Effector memory CD8-positive, alpha-beta T cell (primary cell): ENCODE results near the gene JAM3.

Experiments
- ATAC-seq: fragments of 150-1000 bp; cut with Tn5 transposase; replicated peaks from 2 replicates; pipeline ENCODE4 v1.10.0; 2021; ENCODE audit warnings: mild to moderate bottlenecking, moderate library complexity
- DNase-seq, 3 experiments: peaks; one replicate each; pipeline ENCODE4 v3.0.0; 2021
- H3K27ac Mint-ChIP-seq, 2 donors: one replicate each; pipeline ENCODE4 v1.8.0; 2022; ENCODE audit warnings: mild to moderate bottlenecking in 2 of 2, mixed read lengths in 2 of 2, moderate library complexity in 2 of 2
- H3K27me3 Mint-ChIP-seq, 2 donors: one replicate each; pipeline ENCODE4 v1.8.0; 2022; ENCODE audit warnings: mixed read lengths in 2 of 2
- H3K36me3 Mint-ChIP-seq: one replicate; pipeline ENCODE4 v1.8.0; 2022; ENCODE audit warnings: mild to moderate bottlenecking, moderate library complexity, mixed read lengths; ENCODE audit not compliant: insufficient read depth
- H3K4me1 Mint-ChIP-seq, 2 donors: one replicate each; pipeline ENCODE4 v1.8.0; 2022; ENCODE audit warnings: low read depth in 2 of 2, mixed read lengths in 2 of 2
- H3K4me3 Mint-ChIP-seq, 2 donors: one replicate each; pipeline ENCODE4 v1.8.0; 2022; ENCODE audit warnings: mild to moderate bottlenecking in 2 of 2, mixed read lengths in 2 of 2, moderate library complexity in 2 of 2
- H3K9me3 Mint-ChIP-seq, 2 donors: one replicate each; pipeline ENCODE4 v1.8.0; 2022; ENCODE audit warnings: mixed read lengths in 2 of 2

The JAM3 gene

DNA sequence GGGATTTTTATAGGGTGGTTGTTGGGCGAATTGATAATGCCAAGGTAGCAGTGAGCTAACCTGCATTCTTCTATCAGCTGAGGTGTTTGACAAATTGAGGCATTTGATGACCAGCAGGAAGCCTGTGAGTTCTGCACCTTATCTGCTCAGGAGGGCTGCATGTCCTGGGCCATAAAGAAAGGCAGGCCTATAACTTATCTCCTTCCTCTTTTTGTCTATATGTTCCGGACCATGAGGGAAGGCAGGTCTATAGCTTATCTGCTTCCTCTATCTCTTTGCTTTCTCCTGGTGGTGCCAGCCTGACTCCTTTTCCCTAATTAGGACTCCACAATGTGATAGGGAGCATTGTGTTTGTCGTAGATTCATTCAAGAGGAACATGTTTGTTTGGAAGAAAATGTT is 8.6 kb upstream of the JAM3 start:
- Mint-ChIP-seq H3K27me3 (peaks cover 35 to 95% of the 10 kb centered on the region in 2 donors), H3K4me3 (no peak overlapping the region), H3K36me3 (no peaks in the 10 kb centered on the region), H3K9me3 (no peaks in the 10 kb centered on the region), H3K27ac (no peak overlapping the region), H3K4me1 (peaks cover 5 to 6% of the 10 kb centered on the region in 2 donors)
- DNase-seq (no peak), ATAC-seq (no peak)

DNA sequence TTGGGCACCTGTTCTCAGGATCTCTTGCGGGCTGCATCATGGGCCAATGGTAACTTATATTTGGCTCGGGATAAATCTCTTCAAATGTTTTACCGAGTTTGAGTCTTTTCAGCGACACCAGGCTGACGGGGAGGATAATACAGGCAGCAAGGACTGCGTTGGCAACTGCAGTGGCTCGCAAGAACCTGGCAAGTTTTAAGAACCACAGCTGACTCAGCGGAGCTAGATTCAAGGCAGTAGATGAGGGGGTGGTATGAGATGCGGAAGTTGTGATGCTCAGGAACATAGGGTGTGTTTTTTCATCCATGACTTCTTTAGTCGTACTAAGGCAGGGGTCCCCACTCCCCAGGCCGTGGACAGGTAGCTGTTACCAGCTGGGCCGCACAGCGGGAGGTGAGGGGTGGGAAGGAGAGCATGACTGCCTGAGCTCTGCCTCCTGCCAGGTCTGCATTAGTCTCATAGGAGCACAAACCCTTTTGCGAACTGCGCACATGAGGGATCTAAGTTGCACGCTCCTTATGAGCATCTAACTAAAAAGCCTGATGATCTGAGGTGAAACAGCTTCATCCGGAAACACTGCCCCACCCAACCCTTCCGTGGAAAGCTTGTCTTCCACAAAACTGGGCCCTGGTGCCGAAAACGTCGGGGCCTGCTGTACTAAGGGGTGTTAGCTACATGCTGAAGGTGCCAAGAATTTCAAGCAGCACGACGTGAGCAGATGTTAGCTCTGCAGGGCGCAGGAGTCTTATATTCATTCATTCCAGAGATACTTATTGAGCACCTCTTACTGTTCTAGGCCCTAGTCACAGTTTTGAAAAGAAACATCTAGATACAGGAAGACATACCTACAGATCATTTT is 6.4 kb upstream of the JAM3 start:
- ATAC-seq (no peak), DNase-seq (no peak)
- Mint-ChIP-seq H3K36me3 (peaks cover 5% of the 10 kb centered on the region), H3K9me3 (no peaks in the 10 kb centered on the region), H3K4me1 (peaks cover 5 to 6% of the 10 kb centered on the region in 2 donors), H3K27me3 (peaks cover 33 to 88% of the 10 kb centered on the region in 2 donors), H3K27ac (no peak overlapping the region), H3K4me3 (no peak overlapping the region)

DNA sequence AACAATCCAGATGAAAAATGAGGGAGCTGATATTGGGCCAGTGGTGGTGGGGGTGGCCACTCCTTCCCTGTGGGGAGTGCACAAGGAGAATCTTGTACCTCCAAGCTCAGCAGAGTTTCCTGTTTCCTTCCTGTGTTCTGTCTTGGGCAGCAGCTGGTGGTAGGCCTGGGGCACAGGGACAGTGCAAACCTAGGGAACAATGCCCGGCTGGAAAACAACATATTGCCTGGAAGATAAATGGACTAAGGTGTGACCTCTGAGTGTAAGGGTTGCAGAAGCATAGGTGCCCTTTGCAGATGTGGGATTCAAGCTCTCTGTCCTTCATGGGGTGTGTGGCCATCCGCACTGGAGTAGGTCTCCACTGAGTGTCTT is 5.8 kb upstream of the JAM3 start:
- H3K27me3 Mint-ChIP-seq = peaks cover 28 to 82% of the 10 kb centered on the region in 2 donors

DNA sequence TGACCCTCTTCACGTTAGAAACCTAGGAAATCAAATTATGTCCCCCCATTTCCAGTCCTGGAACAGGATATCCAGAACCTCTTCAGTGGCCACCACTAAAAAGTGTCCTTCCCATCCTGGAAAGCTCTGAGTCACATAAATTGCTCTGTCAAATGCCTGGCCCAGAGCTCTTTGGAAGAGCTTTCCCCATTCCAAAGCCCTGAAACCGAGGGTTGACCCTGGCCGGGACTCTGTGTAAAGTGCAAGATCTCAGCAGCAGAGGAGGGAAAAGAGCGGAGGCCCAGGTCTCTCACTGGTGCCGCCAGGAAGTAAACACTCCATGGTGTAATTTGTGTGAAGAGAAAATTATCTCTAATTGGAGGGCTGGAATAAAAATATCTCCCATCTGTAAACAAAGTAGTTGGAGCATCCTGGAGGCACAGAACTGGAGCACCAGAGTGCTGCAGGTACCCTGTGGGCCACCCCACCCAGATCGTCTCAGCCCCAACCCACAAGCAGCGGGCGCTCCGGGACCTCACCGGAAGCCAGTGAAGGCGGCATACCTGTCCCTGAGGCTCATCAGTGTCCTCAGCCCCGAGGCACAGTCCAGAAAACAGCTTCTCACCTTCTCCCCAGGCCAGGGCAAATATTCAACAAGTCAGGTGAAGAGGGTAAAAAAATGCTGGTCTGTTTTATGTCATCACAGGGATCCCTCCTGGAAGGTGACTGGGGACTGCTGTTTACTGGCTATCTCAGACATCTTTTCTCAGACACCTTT is 4.7 kb upstream of the JAM3 start:
- Mint-ChIP-seq H3K4me3 (no peak overlapping the region), H3K27ac (no peak overlapping the region), H3K36me3 (peaks cover 10% of the 10 kb centered on the region), H3K27me3 (peaks cover 23 to 77% of the 10 kb centered on the region in 2 donors), H3K4me1 (peaks cover 5 to 7% of the 10 kb centered on the region in 2 donors), H3K9me3 (no peaks in the 10 kb centered on the region)
- DNase-seq (no peak), ATAC-seq (no peak)

More for the DNA sequence above, 5.8 kb upstream of the JAM3 start:
- Mint-ChIP-seq H3K4me1 (peaks cover 2 to 4% of the 10 kb centered on the region in 2 donors), H3K4me3 (no peak overlapping the region), H3K9me3 (no peaks in the 10 kb centered on the region), H3K36me3 (peaks cover 5% of the 10 kb centered on the region), H3K27ac (no peak overlapping the region)
- ATAC-seq = no peak
- no peak for DNase-seq

DNA sequence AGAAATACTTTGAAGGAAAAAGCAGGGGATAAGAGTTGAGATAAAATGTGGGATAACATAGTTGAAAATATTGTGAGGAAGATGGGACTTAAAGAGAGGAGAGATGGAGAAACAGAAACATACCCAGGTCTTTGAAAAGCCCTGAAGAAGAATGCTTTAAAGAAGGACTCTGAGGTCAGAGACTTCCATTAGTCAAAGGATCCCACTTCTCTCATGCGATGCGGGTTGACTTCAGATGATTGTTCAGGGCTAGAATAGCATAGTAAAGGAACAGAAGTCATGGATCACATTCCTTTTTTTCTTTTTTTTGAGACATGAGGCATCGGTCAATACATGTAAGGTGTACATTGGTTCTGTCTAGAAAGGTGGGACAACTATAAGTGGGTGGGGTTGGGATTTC is 3.5 kb upstream of the JAM3 start:
- ATAC-seq (no peak), DNase-seq (no peak)
- peaks cover 5 to 7% of the 10 kb centered on the region in 2 donors for H3K4me1 Mint-ChIP-seq
- no peak overlapping the region for H3K27ac Mint-ChIP-seq
- H3K9me3 Mint-ChIP-seq = no peaks in the 10 kb centered on the region
- peaks cover 15% of the 10 kb centered on the region for H3K36me3 Mint-ChIP-seq
- H3K27me3 Mint-ChIP-seq = peaks cover 12 to 65% of the 10 kb centered on the region in 2 donors
- H3K4me3 Mint-ChIP-seq = no peak overlapping the region

DNA sequence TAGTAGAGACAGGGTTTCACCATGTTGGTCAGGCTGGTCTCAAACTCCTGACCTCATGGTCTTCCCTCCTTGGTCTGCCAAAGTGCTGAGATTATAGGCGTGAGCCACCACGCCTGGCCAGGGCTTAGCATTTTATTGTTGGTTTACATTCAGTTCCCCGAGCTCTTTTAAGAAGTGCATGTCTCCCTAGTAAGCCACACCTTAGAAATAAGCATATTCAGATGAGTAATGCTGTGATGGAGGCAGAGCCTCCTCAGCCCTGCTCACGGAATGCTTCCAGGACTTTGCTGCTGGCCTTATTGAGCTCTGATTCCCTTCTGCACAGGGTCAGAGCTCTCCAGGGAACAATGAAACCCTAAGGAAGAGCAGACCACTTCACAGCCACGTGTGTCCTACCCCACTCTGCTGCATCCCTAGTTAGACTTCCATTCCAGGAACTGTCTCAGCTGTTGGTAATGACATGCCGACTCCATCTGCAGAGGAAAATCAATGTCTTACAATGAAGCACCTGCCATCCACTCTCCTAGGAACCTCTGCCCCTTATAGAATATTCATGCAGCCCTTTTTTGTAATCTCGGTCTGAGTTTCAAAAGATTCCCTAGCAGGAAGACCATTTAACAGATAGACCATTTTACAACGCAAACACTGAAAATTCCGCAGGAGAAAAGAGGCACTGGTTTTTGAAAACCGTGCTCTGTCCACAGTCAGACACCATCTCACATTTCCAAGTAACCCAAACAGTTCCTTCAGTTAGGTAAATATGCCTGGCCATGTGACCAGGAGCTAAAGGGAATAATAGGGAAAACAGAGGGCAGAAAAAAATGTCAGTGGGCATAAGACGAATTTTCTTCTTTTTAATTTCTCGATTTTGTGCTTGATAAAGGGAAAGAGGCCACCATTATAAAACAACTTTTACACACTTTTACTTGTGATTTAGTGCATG is 1.7 kb upstream of the JAM3 start:
- H3K27me3 Mint-ChIP-seq = peaks cover 7 to 47% of the 10 kb centered on the region in 2 donors
- H3K4me1 Mint-ChIP-seq = peaks cover 5 to 7% of the 10 kb centered on the region in 2 donors
- H3K27ac Mint-ChIP-seq = no peak overlapping the region
- no peak overlapping the region for H3K4me3 Mint-ChIP-seq
- ATAC-seq (no peak), DNase-seq (no peak)
- peaks cover 16% of the 10 kb centered on the region for H3K36me3 Mint-ChIP-seq
- no peaks in the 10 kb centered on the region for H3K9me3 Mint-ChIP-seq

DNA sequence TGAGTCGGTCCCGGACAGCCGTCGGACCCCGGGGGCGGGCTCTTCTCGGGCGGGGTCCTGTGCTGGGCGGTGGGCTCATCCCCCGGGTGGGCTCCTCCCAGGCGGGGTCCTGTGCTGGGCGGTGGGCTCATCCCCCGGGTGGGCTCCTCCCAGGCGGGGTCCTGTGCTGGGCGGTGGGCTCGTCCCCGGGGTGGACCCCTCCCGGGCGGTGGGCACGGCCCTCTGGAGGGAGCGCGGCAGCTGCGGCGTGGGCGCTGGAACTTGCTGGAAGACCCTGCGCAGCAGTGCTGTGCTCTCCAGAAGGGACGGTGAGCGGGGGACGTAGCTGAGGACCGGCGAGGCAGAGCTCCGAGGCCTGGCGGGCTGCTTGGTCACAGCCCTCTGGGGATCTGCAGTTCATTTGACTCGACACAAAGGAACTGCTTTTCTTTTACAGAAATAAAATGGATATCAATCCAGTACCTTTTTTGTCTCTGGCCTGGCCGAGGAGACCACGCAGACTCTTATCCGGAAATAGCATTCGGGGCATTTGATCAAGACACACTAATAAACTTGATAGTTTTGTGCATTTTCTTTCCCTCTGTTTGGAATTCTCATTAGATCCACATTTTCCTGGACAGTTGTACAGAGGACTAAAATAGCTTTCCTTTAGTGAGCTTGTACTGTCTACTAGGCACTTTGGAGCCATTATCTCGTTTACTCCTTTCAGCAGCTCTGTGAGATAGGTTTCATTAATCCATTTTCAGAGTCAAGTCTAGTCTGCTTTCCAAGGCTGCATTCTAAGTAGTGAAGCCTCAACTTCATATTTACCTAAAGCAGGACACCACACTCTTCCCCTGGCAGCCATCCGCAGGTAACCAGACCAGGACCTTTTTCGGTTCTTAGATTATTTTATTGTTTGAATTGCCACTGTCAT is 812 bp downstream of the JAM3 start:
- peak overlapping the region; percentile 95 to 96 for H3K27ac Mint-ChIP-seq

DNA sequence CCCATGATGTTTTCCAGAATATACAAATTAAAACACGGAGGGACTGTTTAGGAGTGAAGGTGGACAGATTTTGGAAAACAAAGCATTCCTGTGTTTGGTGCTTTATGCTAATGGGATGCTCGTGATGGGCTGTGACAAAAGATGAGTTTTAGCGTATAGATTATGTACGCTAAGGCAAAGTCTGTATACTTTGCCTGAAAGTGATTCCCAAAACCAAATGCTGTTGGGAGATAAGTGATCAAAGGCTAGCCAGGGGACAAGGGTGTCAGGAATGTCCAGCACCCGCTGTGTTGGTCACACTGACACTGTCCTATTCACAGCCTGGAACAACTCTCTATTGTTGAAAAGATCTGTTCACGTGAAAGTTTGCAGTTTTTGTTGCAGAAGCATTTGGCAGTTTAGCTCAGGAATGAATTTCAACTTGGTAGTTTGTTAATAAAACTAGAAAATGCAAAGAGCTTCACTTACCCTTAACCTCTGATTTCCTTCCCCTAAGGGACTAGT is 1.5 kb downstream of the JAM3 start:
- Mint-ChIP-seq H3K27me3 (peaks cover 7 to 16% of the 10 kb centered on the region in 2 donors), H3K4me3 (peak overlapping the region; percentile 23 to 56), H3K9me3 (no peaks in the 10 kb centered on the region), H3K27ac (peak overlapping the region in 1 of 2 donors; percentile 63), H3K36me3 (peaks cover 16% of the 10 kb centered on the region), H3K4me1 (peaks cover 5 to 7% of the 10 kb centered on the region in 2 donors)
- ATAC-seq (no peak), DNase-seq (no peak)

More for the DNA sequence above, 812 bp downstream of the JAM3 start:
- DNase-seq (no peak), ATAC-seq (no peak)
- H3K9me3 Mint-ChIP-seq = no peaks in the 10 kb centered on the region
- peaks cover 16% of the 10 kb centered on the region for H3K36me3 Mint-ChIP-seq
- peaks cover 7 to 23% of the 10 kb centered on the region in 2 donors for H3K27me3 Mint-ChIP-seq
- H3K4me3 Mint-ChIP-seq = peak overlapping the region; percentile 23 to 56
- peaks cover 5 to 7% of the 10 kb centered on the region in 2 donors for H3K4me1 Mint-ChIP-seq

DNA sequence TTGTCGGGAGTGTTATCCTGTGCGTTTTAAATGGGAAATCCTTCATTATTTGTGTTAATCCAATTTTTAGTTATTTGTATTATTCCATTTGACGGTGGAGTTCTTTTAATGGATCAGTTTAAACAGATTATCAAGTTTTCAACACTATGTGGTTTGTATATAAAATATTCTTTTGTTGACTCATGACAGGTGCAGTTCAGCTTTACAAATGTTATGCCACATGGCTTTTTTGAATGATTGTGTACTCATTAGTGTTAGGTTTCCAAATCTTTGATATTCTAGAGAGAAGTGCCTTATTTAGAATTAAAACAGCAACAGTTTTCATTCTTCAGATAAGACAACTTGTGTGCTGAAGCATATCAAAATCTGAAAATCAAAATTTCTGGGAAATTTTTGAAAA is 2.4 kb downstream of the JAM3 start:
- no peaks in the 10 kb centered on the region for H3K9me3 Mint-ChIP-seq
- no peak for ATAC-seq
- no peak overlapping the region for H3K27ac Mint-ChIP-seq
- peaks cover 0 to 7% of the 10 kb centered on the region in 2 donors for H3K27me3 Mint-ChIP-seq
- no peak overlapping the region for H3K4me3 Mint-ChIP-seq
- H3K36me3 Mint-ChIP-seq = peaks cover 11% of the 10 kb centered on the region
- no peak for DNase-seq
- peaks cover 5 to 7% of the 10 kb centered on the region in 2 donors for H3K4me1 Mint-ChIP-seq

DNA sequence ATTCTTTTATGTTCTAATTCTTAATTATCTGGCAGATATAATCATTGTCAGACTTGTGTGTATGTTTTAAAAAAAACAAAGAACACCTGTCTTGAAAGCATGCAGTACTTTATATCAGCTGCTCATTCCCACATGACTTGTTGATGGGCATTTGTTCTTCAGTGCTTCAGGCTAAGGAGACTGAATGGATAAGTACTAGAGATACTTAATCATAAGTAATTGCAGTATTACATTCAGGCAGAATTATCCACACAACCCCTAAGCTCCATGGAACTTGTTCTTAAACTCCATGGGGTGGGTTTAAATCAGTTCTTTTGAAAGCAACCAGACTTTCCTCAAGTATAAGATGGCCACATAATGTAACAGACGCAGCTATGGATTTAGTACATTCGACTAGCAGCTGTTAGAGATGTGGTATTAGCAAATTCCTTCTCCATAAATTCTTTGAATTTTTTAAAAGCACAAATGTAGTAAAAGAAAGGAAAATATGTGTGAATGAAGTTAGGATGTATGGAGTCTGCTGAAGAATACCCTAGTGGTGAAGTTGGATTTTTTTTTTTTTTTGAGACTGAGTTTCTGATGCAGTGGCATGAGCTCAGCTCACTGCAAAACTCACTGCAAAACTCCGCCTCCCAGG is 3.0 kb downstream of the JAM3 start:
- no peak for DNase-seq

DNA sequence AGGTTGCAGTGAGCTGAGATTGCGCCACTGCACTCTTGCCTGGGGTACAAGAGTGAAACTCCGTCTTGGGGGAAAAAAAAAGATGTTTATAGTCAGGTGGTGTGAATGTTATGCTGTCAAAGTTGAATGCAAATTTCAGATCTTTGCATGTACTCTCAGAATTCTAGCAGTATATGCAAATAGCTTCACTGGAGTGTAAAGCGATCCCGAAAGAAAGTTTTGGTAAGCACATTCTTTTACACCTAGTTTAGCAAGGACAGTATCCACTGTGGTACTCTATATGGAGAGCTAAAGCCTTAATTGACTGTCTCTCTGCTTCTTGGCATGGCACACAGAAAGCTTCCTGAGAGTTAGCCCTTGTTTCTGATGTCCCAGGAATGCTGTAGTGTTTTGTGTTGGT is 4.0 kb downstream of the JAM3 start:
- H3K27me3 Mint-ChIP-seq = peaks cover 0 to 6% of the 10 kb centered on the region in 2 donors
- DNase-seq (no peak), ATAC-seq (no peak)
- no peak overlapping the region for H3K4me3 Mint-ChIP-seq
- H3K36me3 Mint-ChIP-seq = peaks cover 11% of the 10 kb centered on the region
- no peaks in the 10 kb centered on the region for H3K9me3 Mint-ChIP-seq
- H3K4me1 Mint-ChIP-seq = peaks cover 5 to 7% of the 10 kb centered on the region in 2 donors
- H3K27ac Mint-ChIP-seq = no peak overlapping the region

More for the DNA sequence above, 3.0 kb downstream of the JAM3 start:
- H3K27ac Mint-ChIP-seq = no peak overlapping the region
- H3K27me3 Mint-ChIP-seq = peaks cover 0 to 6% of the 10 kb centered on the region in 2 donors
- no peak for ATAC-seq
- no peaks in the 10 kb centered on the region for H3K9me3 Mint-ChIP-seq
- no peak overlapping the region for H3K4me3 Mint-ChIP-seq
- peaks cover 11% of the 10 kb centered on the region for H3K36me3 Mint-ChIP-seq
- peaks cover 5 to 7% of the 10 kb centered on the region in 2 donors for H3K4me1 Mint-ChIP-seq

DNA sequence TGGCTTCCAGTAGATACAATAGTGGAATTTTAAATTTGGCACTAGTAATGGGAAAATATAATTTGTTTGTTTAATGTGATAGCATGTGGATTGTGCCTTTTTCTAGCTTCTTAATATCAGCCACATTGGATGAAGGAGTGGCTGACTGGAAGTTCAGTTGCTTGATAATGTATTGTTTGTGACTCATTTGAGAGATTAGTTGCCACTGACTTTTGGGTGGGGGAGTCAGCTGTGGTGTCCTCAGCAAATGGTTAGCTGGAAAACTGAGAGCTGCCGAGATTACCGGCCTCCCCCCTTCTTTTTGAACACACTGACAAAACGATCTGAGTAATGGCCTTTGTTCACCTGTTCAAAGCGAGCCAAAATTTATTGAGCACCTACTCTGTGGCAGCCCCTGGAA is 5.5 kb downstream of the JAM3 start:
- H3K27ac Mint-ChIP-seq = no peak overlapping the region
- no peak overlapping the region for H3K4me3 Mint-ChIP-seq
- ATAC-seq (no peak), DNase-seq (no peak)
- no peaks in the 10 kb centered on the region for H3K9me3 Mint-ChIP-seq
- H3K36me3 Mint-ChIP-seq = peaks cover 5% of the 10 kb centered on the region
- no peaks in the 10 kb centered on the region for H3K27me3 Mint-ChIP-seq
- H3K4me1 Mint-ChIP-seq = no peaks in the 10 kb centered on the region
